Ovary (tissue), 3 donors: ENCODE measurements around the gene PNPO.

Experiments used
- CTCF ChIP-seq, 3 donors: fragments of 450-650 bp in 2 of 3; fragments of 200-600 bp in 1 of 3; IDR thresholded peaks; one replicate each; pipeline versions ENCODE4 v1.5.1 to v1.8.0; 2016 to 2022; ENCODE audit warnings: antibody characterized with exemption in 3 of 3, mild to moderate bottlenecking in 1 of 3
- EP300 ChIP-seq: sonication (generic); formaldehyde crosslinking; IDR thresholded peaks from one replicate; pipeline ENCODE4 v1.6.1; 2017; ENCODE audit warnings: antibody characterized with exemption
- donor health status: DM: no; HTN: no; CAD: no.

GRCh38 chr17:47949946-47950345 is 8.6 kb downstream of the PNPO start:
- TF ChIP-seq CTCF (IDR thresholded peaks at IDR 0.05) (no peak), EP300 (no peak)
